A673 (cell line): ENCODE results near the gene RPP14.

Experiments
- EZH2 ChIP-seq: fragments of 200-600 bp; sonication (generic); IDR thresholded peaks from 2 replicates; pipeline ENCODE4 v1.6.1; 2017; ENCODE audit warnings: borderline replicate concordance, low read depth, mild to moderate bottlenecking, mixed read lengths, antibody characterized with exemption, low read length; ENCODE audit not compliant: poor library complexity, severe bottlenecking
- TF ChIP-seq, protein P1 (sequence below): fragments of 300-800, 200-600 bp; sonication (generic); conservative IDR thresholded peaks from 2 replicates; pipeline ENCODE4 v1.5.1; 2017; ENCODE audit warnings: low read depth, mild to moderate bottlenecking, antibody characterized with exemption, low read length, moderate library complexity, mixed read lengths

GRCh38 chr3:58269356-58269755 is 36.7 kb upstream of the RPP14 start:
- TF ChIP-seq, protein P1, sequence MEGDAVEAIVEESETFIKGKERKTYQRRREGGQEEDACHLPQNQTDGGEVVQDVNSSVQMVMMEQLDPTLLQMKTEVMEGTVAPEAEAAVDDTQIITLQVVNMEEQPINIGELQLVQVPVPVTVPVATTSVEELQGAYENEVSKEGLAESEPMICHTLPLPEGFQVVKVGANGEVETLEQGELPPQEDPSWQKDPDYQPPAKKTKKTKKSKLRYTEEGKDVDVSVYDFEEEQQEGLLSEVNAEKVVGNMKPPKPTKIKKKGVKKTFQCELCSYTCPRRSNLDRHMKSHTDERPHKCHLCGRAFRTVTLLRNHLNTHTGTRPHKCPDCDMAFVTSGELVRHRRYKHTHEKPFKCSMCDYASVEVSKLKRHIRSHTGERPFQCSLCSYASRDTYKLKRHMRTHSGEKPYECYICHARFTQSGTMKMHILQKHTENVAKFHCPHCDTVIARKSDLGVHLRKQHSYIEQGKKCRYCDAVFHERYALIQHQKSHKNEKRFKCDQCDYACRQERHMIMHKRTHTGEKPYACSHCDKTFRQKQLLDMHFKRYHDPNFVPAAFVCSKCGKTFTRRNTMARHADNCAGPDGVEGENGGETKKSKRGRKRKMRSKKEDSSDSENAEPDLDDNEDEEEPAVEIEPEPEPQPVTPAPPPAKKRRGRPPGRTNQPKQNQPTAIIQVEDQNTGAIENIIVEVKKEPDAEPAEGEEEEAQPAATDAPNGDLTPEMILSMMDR, result no peak
- no peak for TF ChIP-seq EZH2
